ENCODE results near the gene ADPRS.

The ADPRS gene

GRCh38 chr1:36096500-36097432, 8.1 kb downstream of the ADPRS start:
- peak overlapping the region; percentile 13; the same call in 1 of the 2 replicates for H3K9ac ChIP-seq (ENCODE audit: low read depth, low read length)
- no peak overlapping the region for H3K4me3 ChIP-seq (ENCODE audit: low read depth, low read length)
- peaks cover 7% of the 10 kb centered on the region; the same call in 1 of the 2 replicates for H3K4me1 ChIP-seq (ENCODE audit: control insufficient read depth, insufficient read depth, low read length)
- H3K9me3 ChIP-seq (ENCODE audit: control insufficient read depth, insufficient read depth, low read length) = no peaks in the 10 kb centered on the region
- peaks cover 45% of the 10 kb centered on the region for H3K36me3 ChIP-seq (ENCODE audit: control insufficient read depth, insufficient read depth, low read length)
- no peaks in the 10 kb centered on the region for H3K27me3 ChIP-seq (ENCODE audit: control insufficient read depth, insufficient read depth, low read length)
- no peak overlapping the region for H3K27ac ChIP-seq (ENCODE audit: low read depth, low read length)

GRCh38 chr1:36097693-36098585, 9.2 kb downstream of the ADPRS start:
- Histone ChIP-seq H3K4me1 (ENCODE audit: control insufficient read depth, insufficient read depth, low read length) (peaks cover 7% of the 10 kb centered on the region; the same call in 1 of the 2 replicates), H3K27ac (ENCODE audit: low read depth, low read length) (no peak overlapping the region), H3K9ac (ENCODE audit: low read depth, low read length) (no peak overlapping the region), H3K9me3 (ENCODE audit: control insufficient read depth, insufficient read depth, low read length) (no peaks in the 10 kb centered on the region), H3K36me3 (ENCODE audit: control insufficient read depth, insufficient read depth, low read length) (peaks cover 33% of the 10 kb centered on the region), H3K4me3 (ENCODE audit: low read depth, low read length) (no peak overlapping the region), H3K27me3 (ENCODE audit: control insufficient read depth, insufficient read depth, low read length) (no peaks in the 10 kb centered on the region)

GRCh38 chr1:36098650-36099365, 10.1 kb downstream of the ADPRS start:
- Histone ChIP-seq H3K27me3 (ENCODE audit: control insufficient read depth, insufficient read depth, low read length) (no peaks in the 10 kb centered on the region), H3K36me3 (ENCODE audit: control insufficient read depth, insufficient read depth, low read length) (peaks cover 24% of the 10 kb centered on the region), H3K4me3 (ENCODE audit: low read depth, low read length) (no peak overlapping the region), H3K27ac (ENCODE audit: low read depth, low read length) (no peak overlapping the region), H3K4me1 (ENCODE audit: control insufficient read depth, insufficient read depth, low read length) (peaks cover 7% of the 10 kb centered on the region; the same call in 1 of the 2 replicates), H3K9me3 (ENCODE audit: control insufficient read depth, insufficient read depth, low read length) (no peaks in the 10 kb centered on the region), H3K9ac (ENCODE audit: low read depth, low read length) (no peak overlapping the region)

DNA sequence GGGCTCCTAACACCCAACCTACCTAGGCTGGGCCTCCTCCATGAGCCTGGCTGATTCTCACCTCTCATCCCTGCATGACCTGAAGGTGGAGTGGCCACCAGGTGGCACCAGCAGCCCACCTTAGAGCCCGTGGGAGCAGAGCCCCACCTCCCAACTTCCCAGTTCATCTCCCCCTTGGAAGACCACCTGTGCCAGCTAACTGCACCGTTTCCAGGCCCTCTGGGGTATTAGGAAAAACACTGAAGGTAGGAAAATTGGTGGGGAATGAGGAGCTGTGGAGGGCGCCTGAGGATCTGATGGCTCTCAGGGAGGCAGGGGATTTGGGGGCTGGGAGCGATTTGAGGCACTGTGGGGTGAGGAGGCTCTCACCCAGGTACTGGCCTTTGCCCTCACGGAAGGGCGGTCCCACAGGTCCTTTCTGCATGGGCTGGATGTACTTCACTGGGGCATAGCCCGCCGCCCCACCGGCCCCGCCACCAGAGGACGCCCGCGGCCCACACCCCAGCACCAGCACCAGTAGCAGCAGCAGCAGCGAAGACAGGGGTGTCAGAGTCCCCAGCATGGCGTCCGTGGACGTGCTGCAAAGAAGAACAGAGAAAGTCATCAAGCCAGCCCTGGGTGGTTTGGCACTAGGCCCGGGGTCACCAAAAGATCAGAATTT, 11.1 kb downstream of the ADPRS start:
- H3K27me3 ChIP-seq (ENCODE audit: control insufficient read depth, insufficient read depth, low read length) = no peaks in the 10 kb centered on the region
- H3K4me1 ChIP-seq (ENCODE audit: control insufficient read depth, insufficient read depth, low read length) = peaks cover 7% of the 10 kb centered on the region; the same call in 1 of the 2 replicates
- H3K9me3 ChIP-seq (ENCODE audit: control insufficient read depth, insufficient read depth, low read length) = no peaks in the 10 kb centered on the region
- H3K27ac ChIP-seq (ENCODE audit: low read depth, low read length) = no peak overlapping the region
- H3K9ac ChIP-seq (ENCODE audit: low read depth, low read length) = no peak overlapping the region
- no peak overlapping the region for H3K4me3 ChIP-seq (ENCODE audit: low read depth, low read length)
- H3K36me3 ChIP-seq (ENCODE audit: control insufficient read depth, insufficient read depth, low read length) = peaks cover 14% of the 10 kb centered on the region

DNA sequence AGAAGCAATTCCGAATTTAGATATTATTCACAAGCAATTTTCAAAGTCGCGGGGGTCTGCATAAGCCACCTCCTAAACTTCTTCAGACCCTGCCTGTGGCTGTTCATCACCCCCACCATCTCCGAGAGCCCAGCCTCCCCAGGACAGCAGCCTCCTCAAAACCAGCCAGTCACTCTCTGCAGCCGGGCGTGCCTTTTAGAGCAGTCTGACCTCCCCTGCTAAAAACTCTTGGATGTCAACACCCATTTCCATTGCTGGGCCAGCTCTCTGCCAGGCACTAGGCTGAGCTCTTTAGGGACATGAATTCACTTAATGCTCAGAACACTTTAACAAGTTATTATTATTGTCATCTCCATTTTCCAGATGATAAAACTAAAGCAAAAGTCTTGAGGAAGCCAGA, 11.7 kb downstream of the ADPRS start:
- H3K9ac ChIP-seq (ENCODE audit: low read depth, low read length) = no peak overlapping the region
- no peak overlapping the region for H3K27ac ChIP-seq (ENCODE audit: low read depth, low read length)
- no peak overlapping the region for H3K4me3 ChIP-seq (ENCODE audit: low read depth, low read length)

GRCh38 chr1:36101546-36101945, 12.9 kb downstream of the ADPRS start:
- H3K27me3 ChIP-seq (ENCODE audit: control insufficient read depth, insufficient read depth, low read length) = no peaks in the 10 kb centered on the region
- no peak overlapping the region for H3K27ac ChIP-seq (ENCODE audit: low read depth, low read length)
- no peak overlapping the region for H3K4me3 ChIP-seq (ENCODE audit: low read depth, low read length)
- no peaks in the 10 kb centered on the region for H3K36me3 ChIP-seq (ENCODE audit: control insufficient read depth, insufficient read depth, low read length)
- no peaks in the 10 kb centered on the region for H3K9me3 ChIP-seq (ENCODE audit: control insufficient read depth, insufficient read depth, low read length)
- H3K9ac ChIP-seq (ENCODE audit: low read depth, low read length) = no peak overlapping the region
- peaks cover 7% of the 10 kb centered on the region; the same call in 1 of the 2 replicates for H3K4me1 ChIP-seq (ENCODE audit: control insufficient read depth, insufficient read depth, low read length)

More for the DNA sequence above, 11.7 kb downstream of the ADPRS start:
- Histone ChIP-seq H3K4me1 (ENCODE audit: control insufficient read depth, insufficient read depth, low read length) (peaks cover 7% of the 10 kb centered on the region; the same call in 1 of the 2 replicates), H3K36me3 (ENCODE audit: control insufficient read depth, insufficient read depth, low read length) (peaks cover 8% of the 10 kb centered on the region), H3K27me3 (ENCODE audit: control insufficient read depth, insufficient read depth, low read length) (no peaks in the 10 kb centered on the region), H3K9me3 (ENCODE audit: control insufficient read depth, insufficient read depth, low read length) (no peaks in the 10 kb centered on the region)

- no peaks in the 10 kb centered on the region for H3K27me3 ChIP-seq (ENCODE audit: control insufficient read depth, insufficient read depth, low read length)
- no peak overlapping the region for H3K9ac ChIP-seq (ENCODE audit: low read depth, low read length)
- no peaks in the 10 kb centered on the region for H3K9me3 ChIP-seq (ENCODE audit: control insufficient read depth, insufficient read depth, low read length)
- no peaks in the 10 kb centered on the region for H3K36me3 ChIP-seq (ENCODE audit: control insufficient read depth, insufficient read depth, low read length)
- no peaks in the 10 kb centered on the region for H3K4me1 ChIP-seq (ENCODE audit: control insufficient read depth, insufficient read depth, low read length)
- no peak overlapping the region for H3K4me3 ChIP-seq (ENCODE audit: low read depth, low read length)
- no peak overlapping the region for H3K27ac ChIP-seq (ENCODE audit: low read depth, low read length)
Observed at GRCh38 chr1:36106269-36106668, 17.6 kb downstream of the ADPRS start.

DNA sequence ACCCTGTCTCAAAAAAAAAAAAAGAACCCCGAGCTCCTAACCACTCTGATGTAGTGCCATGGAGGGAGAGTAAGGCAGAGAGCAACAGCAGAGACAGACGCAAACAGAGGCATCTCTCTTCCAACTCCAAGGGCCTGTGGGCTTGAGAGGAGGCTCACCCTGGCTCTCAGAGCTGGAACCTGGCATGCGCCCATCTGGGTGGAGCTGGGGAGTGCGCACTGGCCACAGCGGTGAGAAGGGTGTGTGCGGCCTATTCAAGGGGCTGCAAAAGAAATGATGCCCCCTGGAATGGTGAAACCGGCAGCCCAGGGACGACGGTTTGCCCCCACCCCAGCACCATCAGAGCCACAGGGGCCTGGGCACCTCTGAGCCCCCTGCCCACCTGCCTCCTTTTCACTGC, 18.7 kb downstream of the ADPRS start:
- H3K9me3 ChIP-seq (ENCODE audit: control insufficient read depth, insufficient read depth, low read length) = no peaks in the 10 kb centered on the region
- no peaks in the 10 kb centered on the region for H3K27me3 ChIP-seq (ENCODE audit: control insufficient read depth, insufficient read depth, low read length)
- H3K4me1 ChIP-seq (ENCODE audit: control insufficient read depth, insufficient read depth, low read length) = no peaks in the 10 kb centered on the region
- H3K27ac ChIP-seq (ENCODE audit: low read depth, low read length) = no peak overlapping the region
- no peak overlapping the region for H3K9ac ChIP-seq (ENCODE audit: low read depth, low read length)
- H3K36me3 ChIP-seq (ENCODE audit: control insufficient read depth, insufficient read depth, low read length) = no peaks in the 10 kb centered on the region
- no peak overlapping the region for H3K4me3 ChIP-seq (ENCODE audit: low read depth, low read length)

- Histone ChIP-seq H3K36me3 (ENCODE audit: control insufficient read depth, insufficient read depth, low read length) (no peaks in the 10 kb centered on the region), H3K9ac (ENCODE audit: low read depth, low read length) (no peak overlapping the region), H3K27ac (ENCODE audit: low read depth, low read length) (no peak overlapping the region), H3K4me1 (ENCODE audit: control insufficient read depth, insufficient read depth, low read length) (no peaks in the 10 kb centered on the region), H3K9me3 (ENCODE audit: control insufficient read depth, insufficient read depth, low read length) (no peaks in the 10 kb centered on the region), H3K4me3 (ENCODE audit: low read depth, low read length) (no peak overlapping the region), H3K27me3 (ENCODE audit: control insufficient read depth, insufficient read depth, low read length) (no peaks in the 10 kb centered on the region)
Observed at GRCh38 chr1:36108314-36108713, 19.6 kb downstream of the ADPRS start.

DNA sequence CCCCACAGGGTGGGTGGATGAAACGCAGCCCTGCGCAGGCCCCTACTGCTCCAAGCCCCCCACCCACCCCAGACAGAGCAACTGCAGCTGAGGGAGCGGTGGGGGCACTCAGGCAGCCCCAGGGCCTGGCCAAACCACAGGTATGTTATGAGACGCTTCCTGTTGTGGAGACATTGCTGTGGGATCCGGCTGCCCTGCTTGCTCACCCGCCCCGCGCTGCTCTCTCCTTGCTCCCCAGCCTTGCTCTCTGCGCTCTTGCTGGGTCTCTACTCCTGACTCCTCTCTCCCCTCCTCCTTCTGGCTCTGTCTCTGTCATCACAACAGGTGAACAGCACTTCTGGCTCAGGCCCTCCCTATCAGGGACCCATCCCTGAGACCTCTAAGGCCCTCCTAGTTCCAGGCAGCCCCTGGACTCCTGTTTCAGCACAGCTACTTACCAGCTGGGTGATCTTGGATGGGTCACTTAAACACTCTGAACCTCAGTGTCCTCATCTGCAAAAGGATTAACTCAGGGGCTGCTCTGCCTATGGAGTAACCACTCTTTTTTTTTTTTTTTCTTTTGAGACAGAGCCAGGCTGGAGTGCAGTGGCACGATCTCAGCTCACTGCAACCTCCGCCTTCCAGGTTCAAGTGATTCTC, 20.5 kb downstream of the ADPRS start:
- Histone ChIP-seq H3K27ac (ENCODE audit: low read depth, low read length) (no peak overlapping the region), H3K9ac (ENCODE audit: low read depth, low read length) (no peak overlapping the region), H3K4me1 (ENCODE audit: control insufficient read depth, insufficient read depth, low read length) (no peaks in the 10 kb centered on the region), H3K36me3 (ENCODE audit: control insufficient read depth, insufficient read depth, low read length) (no peaks in the 10 kb centered on the region), H3K27me3 (ENCODE audit: control insufficient read depth, insufficient read depth, low read length) (no peaks in the 10 kb centered on the region), H3K9me3 (ENCODE audit: control insufficient read depth, insufficient read depth, low read length) (no peaks in the 10 kb centered on the region), H3K4me3 (ENCODE audit: low read depth, low read length) (no peak overlapping the region)

Data from HUES48 (cell line).